AG04449 (cell line): ENCODE data around the gene RAI2.

Experiments used
- CTCF ChIA-PET: fragments of 350-600 bp; formaldehyde crosslinking; extraction: SDS; loops from one replicate; lab custom pipeline; 2021; ENCODE audit warnings: antibody characterized with exemption; lab: Yijun Ruan, JAX
- POLR2A ChIA-PET: fragments of 400-600, 350-600 bp; formaldehyde crosslinking; extraction: SDS; loops from one replicate; lab custom pipeline; 2020; ENCODE audit warnings: antibody characterized with exemption, inconsistent platforms; lab: Yijun Ruan, JAX
- DNase-seq: peaks from one replicate; pipeline ENCODE4 v3.0.0-alpha.2; 2010; ENCODE audit warnings: low read depth, low spot score
- H3K4me3 ChIP-seq: 2 replicates; pipeline ENCODE4 v1.5.1; 2011; ENCODE audit warnings: low read depth, mild to moderate bottlenecking, control low read depth, low read length
- CTCF ChIP-seq: IDR thresholded peaks from one replicate; pipeline ENCODE4 v1.5.1; 2011; ENCODE audit warnings: mild to moderate bottlenecking, moderate library complexity, low read length, control low read depth, inconsistent platforms; ENCODE audit not compliant: insufficient read depth; ENCODE audit errors: missing control alignments

RAI2 gene

GRCh38 chrX:17860811-17861488 lies at the start of gene RAI2:
Gene RAI2 (minus strand): TSS chrX:17861298. CDS start chrX:17802010, 59,288 bp downstream.
- peak within 1 kb of the TSS; percentile 18 for H3K4me3 ChIP-seq
- no peak for DNase-seq
- ChIA-PET POLR2A (no interaction called here), CTCF (no interaction called here)
- no peak for TF ChIP-seq CTCF

GRCh38 chrX:17888421-17888820 lies 27.3 kb upstream of the RAI2 start:
- no peak for TF ChIP-seq CTCF
- H3K4me3 ChIP-seq = no peak overlapping the region
- no peak for DNase-seq
- ChIA-PET POLR2A (no interaction called here), CTCF (no interaction called here)

DNA sequence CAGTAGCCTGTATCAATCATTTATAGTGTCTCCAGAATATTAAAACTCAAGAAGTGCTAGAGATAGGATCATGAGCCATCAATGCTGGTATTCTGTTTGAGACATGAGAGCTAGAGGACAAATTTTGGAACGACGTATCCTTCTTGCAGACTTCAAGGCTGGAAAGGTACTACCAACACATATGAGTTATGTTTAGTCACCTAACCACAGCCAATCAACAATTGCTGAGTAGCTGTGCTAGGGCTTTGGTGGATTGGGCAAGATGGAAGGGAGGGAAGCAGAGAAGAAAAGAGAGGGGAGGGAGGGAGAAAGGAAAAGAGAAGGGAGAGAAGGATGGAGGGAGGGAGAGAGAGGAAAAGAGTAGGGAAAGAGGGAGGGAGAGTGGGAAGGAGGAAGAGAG lies 21.6 kb upstream of the RAI2 start:
- H3K4me3 ChIP-seq = no peak overlapping the region
- CTCF ChIA-PET = no interaction called here
- no peak for DNase-seq
- POLR2A ChIA-PET = no interaction called here
- TF ChIP-seq CTCF = no peak

- TF ChIP-seq CTCF = no peak
- POLR2A ChIA-PET = no interaction called here
- CTCF ChIA-PET = no interaction called here
- no peak for DNase-seq
- H3K4me3 ChIP-seq = no peak overlapping the region
These were observed 17.1 kb upstream of the RAI2 start for GRCh38 chrX:17878028-17878670.

GRCh38 chrX:17876135-17876534 lies 15.0 kb upstream of the RAI2 start:
- no peak overlapping the region for H3K4me3 ChIP-seq
- TF ChIP-seq CTCF = no peak
- CTCF ChIA-PET = no interaction called here
- no peak for DNase-seq
- POLR2A ChIA-PET = no interaction called here

GRCh38 chrX:17869580-17869979 lies 8.5 kb upstream of the RAI2 start:
- POLR2A ChIA-PET = no interaction called here
- H3K4me3 ChIP-seq = no peak overlapping the region
- CTCF ChIA-PET = no interaction called here
- no peak for DNase-seq
- TF ChIP-seq CTCF = no peak
